Spleen (tissue), 7 donors: Measurements from ENCODE around the gene CHRFAM7A.
"Not testable (repeated sequence)": the region's sequence is repeated elsewhere in the genome, so short reads cannot be mapped to it uniquely, and the experiment has no call there.

Experiments used
- POLR2A ChIP-seq, 3 donors: fragments of 450-650 bp; IDR thresholded peaks; one replicate each; pipeline ENCODE4 v1.5.1; 2017; ENCODE audit warnings: antibody characterized with exemption in 3 of 3, mild to moderate bottlenecking in 1 of 3
- TF ChIP-seq, protein P1 (sequence below), 11 experiments: fragments of 200-600 bp in 7 of 11; fragments of 450-650 bp in 4 of 11; sonication (generic) in 4 of 11; IDR thresholded peaks in 8 of 11; conservative IDR thresholded peaks in 3 of 11; 1 replicate in 7 of 11; 2 replicates in 4 of 11; pipeline versions ENCODE4 v1.4.0 to v1.8.0; 2016 to 2021; ENCODE audit warnings: antibody characterized with exemption in 11 of 11, inconsistent platforms in 4 of 11, mild to moderate bottlenecking in 1 of 11
- donor health status: DM: no; HTN: no; CAD: no; lungs with moderate emphysema.
- donor health status: DM: no; HTN: no; CAD: no.
- donor health status: DM: no; HTN: no; CAD: no.

DNA sequence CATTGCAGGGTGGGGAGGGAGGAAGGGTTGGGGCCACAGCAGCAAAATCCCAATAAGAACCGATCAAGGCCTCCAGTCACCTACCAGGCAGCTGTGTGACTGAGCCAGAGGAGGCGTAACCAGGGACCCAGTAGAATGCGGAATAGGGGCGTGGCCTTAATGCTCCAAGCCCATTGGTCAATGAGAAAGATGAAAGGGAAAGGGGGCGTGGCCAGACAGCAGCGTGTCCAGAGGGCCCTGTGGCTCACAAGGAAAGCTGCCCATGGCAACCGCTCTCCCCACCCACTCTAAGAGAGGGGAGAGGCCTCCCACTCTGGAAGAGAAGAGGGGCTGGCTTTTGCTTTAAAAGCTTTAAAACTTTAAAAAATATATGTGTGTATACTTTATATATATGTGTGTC, 20.8 kb upstream of the CHRFAM7A start, which contains the start of gene GOLGA8R:
- TF ChIP-seq POLR2A (IDR thresholded peaks at IDR 0.05): not testable (repeated sequence)
- TF ChIP-seq, protein P1, sequence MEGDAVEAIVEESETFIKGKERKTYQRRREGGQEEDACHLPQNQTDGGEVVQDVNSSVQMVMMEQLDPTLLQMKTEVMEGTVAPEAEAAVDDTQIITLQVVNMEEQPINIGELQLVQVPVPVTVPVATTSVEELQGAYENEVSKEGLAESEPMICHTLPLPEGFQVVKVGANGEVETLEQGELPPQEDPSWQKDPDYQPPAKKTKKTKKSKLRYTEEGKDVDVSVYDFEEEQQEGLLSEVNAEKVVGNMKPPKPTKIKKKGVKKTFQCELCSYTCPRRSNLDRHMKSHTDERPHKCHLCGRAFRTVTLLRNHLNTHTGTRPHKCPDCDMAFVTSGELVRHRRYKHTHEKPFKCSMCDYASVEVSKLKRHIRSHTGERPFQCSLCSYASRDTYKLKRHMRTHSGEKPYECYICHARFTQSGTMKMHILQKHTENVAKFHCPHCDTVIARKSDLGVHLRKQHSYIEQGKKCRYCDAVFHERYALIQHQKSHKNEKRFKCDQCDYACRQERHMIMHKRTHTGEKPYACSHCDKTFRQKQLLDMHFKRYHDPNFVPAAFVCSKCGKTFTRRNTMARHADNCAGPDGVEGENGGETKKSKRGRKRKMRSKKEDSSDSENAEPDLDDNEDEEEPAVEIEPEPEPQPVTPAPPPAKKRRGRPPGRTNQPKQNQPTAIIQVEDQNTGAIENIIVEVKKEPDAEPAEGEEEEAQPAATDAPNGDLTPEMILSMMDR (IDR thresholded peaks at IDR 0.05 in 8 of 11, conservative IDR thresholded peaks at IDR 0.05 in 3 of 11): not testable (repeated sequence)
